Fibroblast of lung (primary cell): ENCODE results near the gene TP53BP2.

Experiments used
- CTCF ChIP-seq, 2 donors: IDR thresholded peaks in 1 of 2; conservative IDR thresholded peaks in 1 of 2; 1 replicate in 1 of 2; 2 replicates in 1 of 2; pipeline ENCODE4 v1.5.1; 2011 to 2012; ENCODE audit warnings: low read length in 2 of 2, control low read depth in 1 of 2, inconsistent platforms in 1 of 2, low read depth in 1 of 2, mild to moderate bottlenecking in 1 of 2
- EZH2 ChIP-seq: IDR thresholded peaks from 2 replicates; pipeline ENCODE4 v1.5.1; 2012; ENCODE audit warnings: low read length, control low read depth, mild to moderate bottlenecking; ENCODE audit errors: missing control alignments

- TF ChIP-seq CTCF (conservative IDR thresholded peaks at IDR 0.05 in 1 of 2, IDR thresholded peaks at IDR 0.05 in 1 of 2; ENCODE audit: low read depth in 1 of 2, low read length in 2 of 2) (no peak), EZH2 (no peak)
Measured at GRCh38 chr1:223763881-223764280, 81.9 kb downstream of the TP53BP2 start.
